PC-9 (cell line): Measurements from ENCODE around the gene KRT12. TPM values are rescaled to one million over a fixed set of nuclear protein-coding genes. Genes with fewer than 3 reads are reported as not detected.
A peak's percentile ranks its signal among the peaks of the same experiment; 100 is the strongest.

Experiments used
- BruUV-seq: library from RNA; stranded (reverse); fragments of 400-500 nt; replicated peaks from 2 replicates; lab custom pipeline; 2021; lab: Mats Ljungman, UMichigan
- CTCF ChIA-PET: fragments of 300-600 bp; sonication (Branson Sonifier 250); formaldehyde crosslinking; loops from one replicate; lab custom pipeline; 2022; ENCODE audit warnings: antibody characterized with exemption; lab: Charles Lee
- POLR2A ChIA-PET: fragments of 300-600 bp; sonication (Branson Sonifier 250); formaldehyde crosslinking; loops from one replicate; lab custom pipeline; 2022; ENCODE audit warnings: antibody characterized with exemption; ENCODE audit not compliant: unreplicated experiment; lab: Charles Lee
- DNase-seq, 2 experiments: peaks; one replicate each; pipeline versions ENCODE4 v3.0.0 to v3.0.0-alpha.2; 2015 to 2022; ENCODE audit warnings: mixed read lengths in 1 of 2
- H2AFZ ChIP-seq: fragments of 200-600 bp; sonication (generic); 2 replicates; pipeline ENCODE4 v1.8.1; 2017; ENCODE audit warnings: antibody characterized with exemption
- H3F3A ChIP-seq: fragments of 200-600 bp; sonication (generic); 2 replicates; pipeline ENCODE4 v1.8.1; 2017; ENCODE audit warnings: antibody characterized with exemption, mild to moderate bottlenecking, low read depth; ENCODE audit not compliant: insufficient read depth
- H3K27ac ChIP-seq: fragments of 200-600 bp; sonication (generic); 2 replicates; pipeline ENCODE4 v1.6.1; 2016; ENCODE audit warnings: mixed run types
- H3K27me3 ChIP-seq: fragments of 200-600 bp; sonication (generic); 2 replicates; pipeline ENCODE4 v1.6.1; 2016; ENCODE audit warnings: low read depth, mixed run types; ENCODE audit not compliant: insufficient read depth
- H3K36me3 ChIP-seq: fragments of 200-600 bp; sonication (generic); 2 replicates; pipeline ENCODE4 v1.6.1; 2016; ENCODE audit warnings: low read depth, mixed run types
- H3K4me1 ChIP-seq: fragments of 200-600 bp; sonication (generic); replicated peaks from 2 replicates; pipeline ENCODE4 v1.6.1; 2016; ENCODE audit warnings: mixed run types; ENCODE audit not compliant: insufficient read depth
- H3K4me2 ChIP-seq: fragments of 200-600 bp; sonication (generic); 2 replicates; pipeline ENCODE4 v1.6.1; 2017; ENCODE audit warnings: mixed run types
- H3K4me3 ChIP-seq: fragments of 200-600 bp; sonication (generic); 2 replicates; pipeline ENCODE4 v1.6.1; 2016; ENCODE audit warnings: mixed run types
- H3K79me2 ChIP-seq: fragments of 200-600 bp; sonication (generic); 2 replicates; pipeline ENCODE4 v1.6.1; 2017; ENCODE audit warnings: low read depth, mixed run types
- H3K9me2 ChIP-seq: fragments of 200-600 bp; sonication (generic); 2 replicates; pipeline ENCODE4 v1.8.1; 2017; ENCODE audit warnings: mild to moderate bottlenecking; ENCODE audit not compliant: insufficient read depth
- H3K9me3 ChIP-seq: fragments of 200-600 bp; sonication (generic); 2 replicates; pipeline ENCODE4 v1.8.1; 2016; ENCODE audit warnings: low read depth; ENCODE audit not compliant: insufficient read depth
- H4K20me1 ChIP-seq: fragments of 200-600 bp; sonication (generic); 2 replicates; pipeline ENCODE4 v1.8.1; 2017; ENCODE audit not compliant: insufficient read depth
- EZH2 ChIP-seq: fragments of 200-600 bp; sonication (generic); IDR thresholded peaks from 2 replicates; pipeline ENCODE4 v1.8.0; 2017; ENCODE audit warnings: antibody characterized with exemption, low read depth
- intact Hi-C: fragments of 100-400 bp; cut with micrococcal nuclease; formaldehyde crosslinking; loops from one replicate; pipeline ENCODE4 v1.10.0; 2022; ENCODE audit not compliant: unreplicated experiment
- total RNA-seq: library from RNA; stranded (reverse); gene quantifications from 2 replicates; pipeline ENCODE4 v1.2.3, GENCODE V29; 2021
- TF ChIP-seq, protein P1 (sequence below): fragments of 200-600 bp; sonication (generic); conservative IDR thresholded peaks from 2 replicates; pipeline ENCODE4 v1.6.1; 2017; ENCODE audit warnings: mixed run types, antibody characterized with exemption, mild to moderate bottlenecking, moderate library complexity

The KRT12 gene
- total RNA-seq, 1 experiment from 2014 or later, result not detected

DNA sequence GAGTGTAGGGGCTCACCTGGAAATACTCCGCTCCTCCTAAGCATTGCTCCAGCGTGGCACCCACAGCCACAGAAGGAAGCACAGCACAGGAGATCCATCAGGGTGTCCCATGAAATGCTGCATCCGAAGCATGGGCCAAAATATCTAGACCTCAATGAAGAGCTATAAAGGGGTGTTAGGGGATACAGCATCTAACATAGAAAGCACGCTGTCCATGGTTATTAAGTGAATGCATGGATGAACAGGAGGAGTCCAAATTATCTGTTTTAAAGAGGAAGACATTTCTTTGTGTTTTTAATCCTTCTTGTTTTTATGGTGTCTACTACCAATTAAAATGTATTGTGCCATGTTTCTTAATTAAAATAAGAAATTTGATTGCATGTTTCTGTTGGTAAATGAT lies 39.6 kb upstream of the KRT12 start:
- ChIA-PET CTCF (interaction anchor here (0.6 to 1.1 kb wide), 3 partner anchors 42 to 513 kb away, joined by 3 to 9 read pairs (median 4); no protein-coding TSS in a partner anchor), POLR2A (interaction anchor here (0.5 kb wide), 1 partner anchor 599 kb away, joined by 8 read pairs; no protein-coding TSS in a partner anchor)
- H3K4me2 ChIP-seq, result no peak overlapping the region

DNA sequence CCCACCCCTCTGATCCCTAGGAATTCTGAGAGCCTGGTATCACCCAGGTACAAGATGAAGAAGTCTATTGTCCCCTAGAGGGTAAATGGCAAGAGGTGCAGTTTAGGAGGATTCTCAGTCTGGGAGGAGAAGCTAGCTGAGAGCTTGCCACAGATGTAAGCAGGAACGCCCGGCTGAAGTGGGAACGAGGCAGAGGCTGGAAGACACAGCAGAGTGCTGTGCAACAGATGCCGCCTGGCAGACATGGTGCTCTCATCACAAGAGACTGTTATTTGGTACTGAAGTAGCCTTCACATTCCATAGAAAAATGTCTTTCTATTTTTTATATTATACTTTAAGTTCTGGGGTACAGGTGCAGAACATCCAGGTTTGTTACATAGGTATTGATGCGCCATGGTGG lies 38.3 kb upstream of the KRT12 start:
- H2AFZ ChIP-seq, result no peak overlapping the region
- no peak for DNase-seq
- no peaks in the 10 kb centered on the region for H3K9me3 ChIP-seq
- H3K4me1 ChIP-seq, result peaks cover 69% of the 10 kb centered on the region
- H3K79me2 ChIP-seq, result no peaks in the 10 kb centered on the region
- H3K27ac ChIP-seq, result no peak overlapping the region
- no peaks in the 10 kb centered on the region for H3K9me2 ChIP-seq
- intact Hi-C loops, result loop anchor here (5.0 kb wide), 2 partner anchors 497 to 512 kb away; no protein-coding TSS in a partner anchor
- no peak overlapping the region for H3K4me3 ChIP-seq
- no peaks in the 10 kb centered on the region for H3K36me3 ChIP-seq
- ChIA-PET CTCF (interaction anchor here (1.0 kb wide), 1 partner anchor 348 kb away, joined by 3 read pairs; no protein-coding TSS in a partner anchor), POLR2A (no interaction called here)
- peaks cover 43% of the 10 kb centered on the region for H3F3A ChIP-seq
- no peaks in the 10 kb centered on the region for H4K20me1 ChIP-seq
- no peaks in the 10 kb centered on the region for H3K27me3 ChIP-seq
- no peak overlapping the region for H3K4me2 ChIP-seq
- no TSS peak for BruUV-seq
- no peak for TF ChIP-seq EZH2
- TF ChIP-seq, protein P1, sequence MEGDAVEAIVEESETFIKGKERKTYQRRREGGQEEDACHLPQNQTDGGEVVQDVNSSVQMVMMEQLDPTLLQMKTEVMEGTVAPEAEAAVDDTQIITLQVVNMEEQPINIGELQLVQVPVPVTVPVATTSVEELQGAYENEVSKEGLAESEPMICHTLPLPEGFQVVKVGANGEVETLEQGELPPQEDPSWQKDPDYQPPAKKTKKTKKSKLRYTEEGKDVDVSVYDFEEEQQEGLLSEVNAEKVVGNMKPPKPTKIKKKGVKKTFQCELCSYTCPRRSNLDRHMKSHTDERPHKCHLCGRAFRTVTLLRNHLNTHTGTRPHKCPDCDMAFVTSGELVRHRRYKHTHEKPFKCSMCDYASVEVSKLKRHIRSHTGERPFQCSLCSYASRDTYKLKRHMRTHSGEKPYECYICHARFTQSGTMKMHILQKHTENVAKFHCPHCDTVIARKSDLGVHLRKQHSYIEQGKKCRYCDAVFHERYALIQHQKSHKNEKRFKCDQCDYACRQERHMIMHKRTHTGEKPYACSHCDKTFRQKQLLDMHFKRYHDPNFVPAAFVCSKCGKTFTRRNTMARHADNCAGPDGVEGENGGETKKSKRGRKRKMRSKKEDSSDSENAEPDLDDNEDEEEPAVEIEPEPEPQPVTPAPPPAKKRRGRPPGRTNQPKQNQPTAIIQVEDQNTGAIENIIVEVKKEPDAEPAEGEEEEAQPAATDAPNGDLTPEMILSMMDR, result no peak

More for the DNA sequence above, 39.6 kb upstream of the KRT12 start:
- no peak overlapping the region for H3K4me3 ChIP-seq
- no peaks in the 10 kb centered on the region for H4K20me1 ChIP-seq
- no peak overlapping the region for H3K27ac ChIP-seq
- H3K79me2 ChIP-seq, result no peaks in the 10 kb centered on the region
- no TSS peak for BruUV-seq
- no peaks in the 10 kb centered on the region for H3K27me3 ChIP-seq
- no peaks in the 10 kb centered on the region for H3K36me3 ChIP-seq
- peaks cover 40% of the 10 kb centered on the region for H3F3A ChIP-seq
- TF ChIP-seq, protein P1, result no peak
- no peak for TF ChIP-seq EZH2
- H3K4me1 ChIP-seq, result peaks cover 69% of the 10 kb centered on the region
- no peaks in the 10 kb centered on the region for H3K9me2 ChIP-seq
- no peaks in the 10 kb centered on the region for H3K9me3 ChIP-seq
- no peak for DNase-seq
- intact Hi-C loops, result loop anchor here (5.0 kb wide), 2 partner anchors 496 to 511 kb away; no protein-coding TSS in a partner anchor
- no peak overlapping the region for H2AFZ ChIP-seq

DNA sequence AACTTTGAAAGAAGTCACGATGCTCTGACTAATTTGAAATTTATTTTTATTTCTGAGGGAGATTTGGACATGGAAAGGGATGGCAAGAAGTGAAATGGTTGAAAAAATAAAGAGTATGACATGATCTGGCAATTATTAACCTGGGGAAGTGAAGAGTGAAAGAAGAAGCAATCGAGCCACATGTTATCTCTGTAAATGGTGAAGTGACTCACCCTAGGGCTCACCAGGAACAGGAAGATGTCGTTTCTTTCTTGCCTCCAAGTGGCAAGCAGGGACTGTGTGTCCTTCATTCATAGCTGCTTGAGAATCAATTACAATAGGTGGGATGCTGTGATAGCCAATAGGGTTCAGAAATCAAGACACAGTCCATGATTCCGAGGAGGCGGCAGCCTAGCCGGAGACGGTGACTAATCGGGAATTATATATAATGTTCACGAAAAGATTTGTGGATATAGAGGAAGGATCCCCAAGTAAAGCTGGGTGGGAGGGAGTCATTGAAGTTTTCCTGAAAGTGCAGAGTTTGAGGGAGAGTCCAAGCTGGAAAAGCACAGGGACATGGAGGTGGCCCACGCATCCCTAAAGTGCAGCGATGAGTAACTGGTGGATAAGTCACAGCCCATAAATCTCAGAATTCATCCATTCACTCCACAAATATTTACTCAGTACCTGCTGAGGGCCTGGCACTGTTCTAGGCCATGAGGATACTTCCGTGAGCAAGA lies 36.3 kb upstream of the KRT12 start:
- H3K4me2 ChIP-seq, result peak overlapping the region; percentile 70
- peak in 1 of 2 experiments; percentile 96 for DNase-seq
- peak overlapping the region; percentile 98 for H3K27ac ChIP-seq
- peaks cover 34% of the 10 kb centered on the region for H3F3A ChIP-seq
- H3K79me2 ChIP-seq, result no peaks in the 10 kb centered on the region
- H3K27me3 ChIP-seq, result no peaks in the 10 kb centered on the region
- H3K36me3 ChIP-seq, result no peaks in the 10 kb centered on the region
- CTCF ChIA-PET, result interaction anchor here (0.7 kb wide), 1 partner anchor 1366 kb away, joined by 4 read pairs; no protein-coding TSS in a partner anchor
- intact Hi-C loops, result no loop called here
- H3K4me1 ChIP-seq, result peaks cover 49% of the 10 kb centered on the region
- TF ChIP-seq, protein P1, result no peak
- TF ChIP-seq EZH2, result no peak
- H3K9me2 ChIP-seq, result no peaks in the 10 kb centered on the region
- H4K20me1 ChIP-seq, result no peaks in the 10 kb centered on the region
- peak overlapping the region; percentile 30; the same call in 1 of the 2 replicates for H2AFZ ChIP-seq
- peak overlapping the region; percentile 24; the same call in 1 of the 2 replicates for H3K4me3 ChIP-seq
- H3K9me3 ChIP-seq, result no peaks in the 10 kb centered on the region
- POLR2A ChIA-PET, result interaction anchor here (0.7 kb wide), 1 partner anchor 487 kb away, joined by 3 read pairs; no protein-coding TSS in a partner anchor
- BruUV-seq, result no TSS peak
